Measurements from ENCODE around the gene SYNDIG1.

SYNDIG1 gene

DNA sequence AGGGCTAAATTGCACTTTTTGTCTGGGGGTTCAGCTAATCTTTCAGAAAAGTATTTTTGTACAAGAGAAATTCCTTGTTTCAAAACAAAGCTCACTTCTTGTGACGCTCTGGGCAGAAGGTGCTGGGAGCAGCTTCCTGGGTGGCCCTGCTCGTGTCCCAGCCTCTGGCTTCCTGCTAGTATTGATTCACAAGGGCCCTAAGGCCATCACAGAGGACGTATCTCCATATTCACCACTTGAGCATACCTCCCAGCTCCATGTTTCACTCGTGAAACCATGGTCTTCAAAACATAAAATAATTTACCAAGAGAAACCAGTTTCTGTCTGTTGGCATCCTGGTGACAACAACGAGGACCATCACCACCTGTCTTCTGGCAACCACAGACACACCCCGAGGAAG lies 49.1 kb downstream of the SYNDIG1 start:
- TF ChIP-seq TARDBP (IDR thresholded peaks at IDR 0.05) (no peak), HDGF (IDR thresholded peaks at IDR 0.05; ENCODE audit: borderline replicate concordance) (no peak), FOXM1 (IDR thresholded peaks at IDR 0.05; ENCODE audit: borderline replicate concordance) (no peak), NFRKB (IDR thresholded peaks at IDR 0.05) (no peak), LEF1 (IDR thresholded peaks at IDR 0.05; ENCODE audit: borderline replicate concordance) (no peak), L3MBTL2 (conservative IDR thresholded peaks at IDR 0.05) (no peak), ELF4 (IDR thresholded peaks at IDR 0.05) (no peak), SP1 (IDR thresholded peaks at IDR 0.05) (no peak), BHLHE40 (IDR thresholded peaks at IDR 0.05; ENCODE audit: borderline replicate concordance) (no peak), ARNT (IDR thresholded peaks at IDR 0.05) (no peak), ZNF384 (IDR thresholded peaks at IDR 0.05) (no peak), CTBP1 (IDR thresholded peaks at IDR 0.05; ENCODE audit: borderline replicate concordance) (no peak), SUZ12 (IDR thresholded peaks at IDR 0.05) (no peak), FOXK2 (IDR thresholded peaks at IDR 0.05) (no peak), FOXA1 (IDR thresholded peaks at IDR 0.05) (no peak)
- TF ChIP-seq, protein P1, sequence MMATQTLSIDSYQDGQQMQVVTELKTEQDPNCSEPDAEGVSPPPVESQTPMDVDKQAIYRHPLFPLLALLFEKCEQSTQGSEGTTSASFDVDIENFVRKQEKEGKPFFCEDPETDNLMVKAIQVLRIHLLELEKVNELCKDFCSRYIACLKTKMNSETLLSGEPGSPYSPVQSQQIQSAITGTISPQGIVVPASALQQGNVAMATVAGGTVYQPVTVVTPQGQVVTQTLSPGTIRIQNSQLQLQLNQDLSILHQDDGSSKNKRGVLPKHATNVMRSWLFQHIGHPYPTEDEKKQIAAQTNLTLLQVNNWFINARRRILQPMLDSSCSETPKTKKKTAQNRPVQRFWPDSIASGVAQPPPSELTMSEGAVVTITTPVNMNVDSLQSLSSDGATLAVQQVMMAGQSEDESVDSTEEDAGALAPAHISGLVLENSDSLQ (IDR thresholded peaks at IDR 0.05): no peak
- no peak for DNase-seq (ENCODE audit: extremely low spot score)
- ChIA-PET CTCF (no interaction called here), POLR2A (no interaction called here)

DNA sequence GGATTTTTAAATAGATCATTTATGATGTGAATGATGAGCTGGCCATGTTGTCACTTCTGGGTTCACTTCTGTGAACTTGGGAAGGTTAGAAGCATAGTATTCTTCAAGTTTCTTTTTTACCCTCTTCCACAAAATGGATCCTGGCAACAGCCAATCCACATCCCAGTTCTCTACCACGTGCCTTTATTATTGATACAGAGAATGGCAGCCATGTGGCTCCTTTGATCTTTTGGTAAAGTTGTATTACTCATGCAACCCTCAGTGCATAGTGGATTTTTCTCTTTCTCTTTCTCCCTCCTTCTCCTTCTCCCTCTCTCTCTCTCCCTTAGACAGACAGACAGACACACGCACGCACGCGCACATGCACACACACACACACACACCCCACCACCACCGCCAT lies 50.0 kb downstream of the SYNDIG1 start:
- TF ChIP-seq ELF4 (IDR thresholded peaks at IDR 0.05) (no peak), CTBP1 (IDR thresholded peaks at IDR 0.05; ENCODE audit: borderline replicate concordance) (no peak), SUZ12 (IDR thresholded peaks at IDR 0.05) (no peak), L3MBTL2 (conservative IDR thresholded peaks at IDR 0.05) (no peak), FOXK2 (IDR thresholded peaks at IDR 0.05) (no peak), ARNT (IDR thresholded peaks at IDR 0.05) (no peak), HDGF (IDR thresholded peaks at IDR 0.05; ENCODE audit: borderline replicate concordance) (no peak), TARDBP (IDR thresholded peaks at IDR 0.05) (no peak), LEF1 (IDR thresholded peaks at IDR 0.05; ENCODE audit: borderline replicate concordance) (no peak), FOXA1 (IDR thresholded peaks at IDR 0.05) (no peak), BHLHE40 (IDR thresholded peaks at IDR 0.05; ENCODE audit: borderline replicate concordance) (no peak), SP1 (IDR thresholded peaks at IDR 0.05) (no peak), NFRKB (IDR thresholded peaks at IDR 0.05) (no peak), ZNF384 (IDR thresholded peaks at IDR 0.05) (no peak), FOXM1 (IDR thresholded peaks at IDR 0.05; ENCODE audit: borderline replicate concordance) (no peak)
- TF ChIP-seq, protein P1 (IDR thresholded peaks at IDR 0.05): no peak
- POLR2A ChIA-PET: no interaction called here
- DNase-seq (ENCODE audit: extremely low spot score): no peak
- CTCF ChIA-PET: no interaction called here

DNA sequence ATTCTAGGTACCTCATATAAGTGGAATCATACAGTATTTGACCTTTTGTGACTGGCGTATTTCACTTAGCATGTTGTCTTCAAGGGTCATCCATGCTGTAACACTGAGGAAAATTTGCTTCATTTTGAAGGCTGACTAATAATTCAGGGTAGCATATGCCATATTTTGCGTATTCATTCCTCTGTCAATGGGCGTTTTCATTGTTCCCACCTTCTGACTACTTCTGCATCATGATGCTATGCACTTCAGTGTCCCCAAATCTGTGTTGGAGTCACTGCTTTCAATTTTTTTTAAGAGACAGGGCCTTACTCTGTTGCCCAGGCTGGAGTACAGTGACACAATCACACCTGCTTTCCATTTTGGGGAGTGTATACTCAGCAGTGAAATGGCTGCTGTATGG lies 51.6 kb downstream of the SYNDIG1 start:
- TF ChIP-seq FOXM1 (IDR thresholded peaks at IDR 0.05; ENCODE audit: borderline replicate concordance) (no peak), FOXA1 (IDR thresholded peaks at IDR 0.05) (no peak), ZNF384 (IDR thresholded peaks at IDR 0.05) (no peak), LEF1 (IDR thresholded peaks at IDR 0.05; ENCODE audit: borderline replicate concordance) (no peak), CTBP1 (IDR thresholded peaks at IDR 0.05; ENCODE audit: borderline replicate concordance) (no peak), BHLHE40 (IDR thresholded peaks at IDR 0.05; ENCODE audit: borderline replicate concordance) (no peak), ARNT (IDR thresholded peaks at IDR 0.05) (no peak), ELF4 (IDR thresholded peaks at IDR 0.05) (no peak), SUZ12 (IDR thresholded peaks at IDR 0.05) (no peak), HDGF (IDR thresholded peaks at IDR 0.05; ENCODE audit: borderline replicate concordance) (no peak), FOXK2 (IDR thresholded peaks at IDR 0.05) (no peak), NFRKB (IDR thresholded peaks at IDR 0.05) (no peak), SP1 (IDR thresholded peaks at IDR 0.05) (no peak), TARDBP (IDR thresholded peaks at IDR 0.05) (no peak), L3MBTL2 (conservative IDR thresholded peaks at IDR 0.05) (no peak)
- TF ChIP-seq, protein P1 (IDR thresholded peaks at IDR 0.05): no peak
- no peak for DNase-seq (ENCODE audit: extremely low spot score)
- CTCF ChIA-PET: no interaction called here
- POLR2A ChIA-PET: no interaction called here

DNA sequence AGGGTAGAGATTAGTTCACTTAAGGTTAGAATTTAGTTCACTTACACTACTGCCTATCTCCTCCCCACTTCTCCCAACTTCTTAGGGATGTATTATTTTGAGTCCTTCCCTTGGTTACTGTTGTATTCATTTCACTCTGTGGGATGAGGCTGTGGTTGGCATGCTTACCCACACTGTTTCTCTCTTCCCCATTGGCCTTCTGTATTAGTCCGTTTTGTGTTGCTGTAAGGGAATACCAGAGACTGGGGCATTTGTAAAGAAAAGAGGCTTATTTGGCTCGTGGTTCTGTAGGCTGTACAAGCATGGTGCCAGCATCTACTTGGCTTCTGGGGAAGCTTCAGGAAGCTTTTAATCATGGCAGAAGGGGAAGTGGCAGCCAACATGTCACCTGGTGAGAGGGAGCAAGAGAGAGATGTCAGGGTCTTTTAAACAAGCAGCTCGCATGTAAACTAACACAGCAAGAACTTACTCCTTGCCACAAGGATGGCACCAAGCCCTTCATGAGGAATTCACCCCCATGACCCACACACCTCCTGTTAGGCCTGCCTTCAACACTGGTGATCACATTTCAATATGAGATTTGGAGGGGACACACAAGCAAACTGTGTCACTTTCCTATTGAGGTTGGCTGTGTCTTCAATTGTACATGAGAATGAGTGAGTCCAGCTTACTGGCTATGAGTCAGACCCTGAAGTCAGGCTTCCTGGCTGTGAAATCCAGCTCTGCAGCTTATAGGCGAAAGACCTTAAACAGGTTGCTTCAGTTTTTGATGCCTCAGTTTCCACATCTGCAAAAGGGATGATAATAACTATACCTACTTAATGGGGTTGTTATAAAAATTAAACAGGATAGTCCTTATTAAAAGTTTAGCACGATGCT lies 53.3 kb downstream of the SYNDIG1 start:
- TF ChIP-seq TARDBP (IDR thresholded peaks at IDR 0.05): no peak
- no peak for TF ChIP-seq BHLHE40 (IDR thresholded peaks at IDR 0.05; ENCODE audit: borderline replicate concordance)
- no peak for TF ChIP-seq FOXK2 (IDR thresholded peaks at IDR 0.05)
- no peak for TF ChIP-seq ZNF384 (IDR thresholded peaks at IDR 0.05)
- TF ChIP-seq SP1 (IDR thresholded peaks at IDR 0.05): no peak
- no peak for TF ChIP-seq ELF4 (IDR thresholded peaks at IDR 0.05)
- TF ChIP-seq SUZ12 (IDR thresholded peaks at IDR 0.05): no peak
- no peak for TF ChIP-seq LEF1 (IDR thresholded peaks at IDR 0.05; ENCODE audit: borderline replicate concordance)
- TF ChIP-seq L3MBTL2 (conservative IDR thresholded peaks at IDR 0.05): no peak
- TF ChIP-seq FOXM1 (IDR thresholded peaks at IDR 0.05; ENCODE audit: borderline replicate concordance): no peak
- DNase-seq (ENCODE audit: extremely low spot score): no peak
- ChIA-PET CTCF (no interaction called here), POLR2A (no interaction called here)

DNA sequence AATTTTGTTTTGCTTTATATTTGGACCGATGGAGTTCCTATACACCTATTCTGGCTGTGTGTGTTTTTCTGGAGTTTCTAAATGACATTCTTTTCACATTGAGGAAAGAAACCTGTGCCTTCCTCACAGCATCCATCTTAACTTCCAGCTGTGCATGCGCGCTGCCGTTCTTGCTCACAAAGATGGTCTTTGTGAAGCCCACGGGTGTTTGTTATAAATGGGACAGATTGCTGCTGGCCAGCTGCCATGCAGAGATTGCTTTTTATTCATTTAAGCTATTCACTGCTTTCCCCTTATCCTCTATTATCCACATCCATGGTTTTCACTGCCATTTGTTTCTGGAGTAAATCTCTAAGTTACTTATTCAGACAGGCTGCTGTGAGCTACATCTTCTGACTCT lies 54.2 kb downstream of the SYNDIG1 start:
- ChIA-PET POLR2A (no interaction called here), CTCF (no interaction called here)
- no peak for DNase-seq (ENCODE audit: extremely low spot score)
- TF ChIP-seq TARDBP (IDR thresholded peaks at IDR 0.05): no peak
- no peak for TF ChIP-seq ZNF384 (IDR thresholded peaks at IDR 0.05)
- TF ChIP-seq FOXA1 (IDR thresholded peaks at IDR 0.05): no peak
- no peak for TF ChIP-seq ARNT (IDR thresholded peaks at IDR 0.05)
- TF ChIP-seq SP1 (IDR thresholded peaks at IDR 0.05): no peak
- TF ChIP-seq L3MBTL2 (conservative IDR thresholded peaks at IDR 0.05): no peak
- TF ChIP-seq HDGF (IDR thresholded peaks at IDR 0.05; ENCODE audit: borderline replicate concordance): no peak
- TF ChIP-seq FOXK2 (IDR thresholded peaks at IDR 0.05): no peak
- no peak for TF ChIP-seq FOXM1 (IDR thresholded peaks at IDR 0.05; ENCODE audit: borderline replicate concordance)
- TF ChIP-seq NFRKB (IDR thresholded peaks at IDR 0.05): no peak
- no peak for TF ChIP-seq CTBP1 (IDR thresholded peaks at IDR 0.05; ENCODE audit: borderline replicate concordance)
- TF ChIP-seq, protein P1 (IDR thresholded peaks at IDR 0.05): no peak
- TF ChIP-seq ELF4 (IDR thresholded peaks at IDR 0.05): no peak
- no peak for TF ChIP-seq SUZ12 (IDR thresholded peaks at IDR 0.05)
- no peak for TF ChIP-seq LEF1 (IDR thresholded peaks at IDR 0.05; ENCODE audit: borderline replicate concordance)
- no peak for TF ChIP-seq BHLHE40 (IDR thresholded peaks at IDR 0.05; ENCODE audit: borderline replicate concordance)
